ENCODE results near the gene C9orf50. TPM values are rescaled to one million over a fixed set of nuclear protein-coding genes. Genes with fewer than 3 reads are reported as not detected.

The C9orf50 gene
- polyA plus RNA-seq, 1 donor from 2014 or later: not detected

DNA sequence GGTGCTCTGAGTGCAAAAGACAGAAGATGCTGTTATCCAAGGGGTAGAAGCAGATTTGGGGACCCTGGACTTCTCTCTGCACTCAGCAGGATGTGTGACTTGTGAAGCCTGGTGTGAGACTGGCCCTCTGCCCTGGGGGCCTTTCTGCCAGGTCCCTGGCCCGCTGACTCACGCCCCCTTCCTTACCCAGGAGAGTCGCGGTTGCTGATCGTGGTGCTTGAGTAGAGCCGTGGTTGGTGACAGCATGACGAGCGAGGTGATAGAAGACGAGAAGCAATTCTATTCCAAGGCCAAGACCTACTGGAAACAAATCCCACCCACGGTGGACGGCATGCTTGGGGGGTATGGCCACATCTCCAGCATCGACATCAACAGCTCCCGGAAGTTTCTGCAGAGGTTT, 11.6 kb upstream of the C9orf50 start:
- Histone ChIP-seq H3K79me2 (replicated peaks; ENCODE audit: insufficient read depth, low read length) (peaks cover 51% of the 10 kb centered on the region), H3K27me3 (ENCODE audit: insufficient read depth, low read depth, low read length) (no peaks in the 10 kb centered on the region), H3K9ac (ENCODE audit: low read length) (no peak overlapping the region), H4K20me1 (ENCODE audit: insufficient read depth) (peaks cover 10% of the 10 kb centered on the region), H3K4me2 (ENCODE audit: low read length) (no peak overlapping the region), H3K9me2 (ENCODE audit: insufficient read depth, low read length) (no peaks in the 10 kb centered on the region), H3K4me3 (ENCODE audit: low read length) (no peak overlapping the region), H3K27ac (ENCODE audit: low read length) (no peak overlapping the region), H3F3A (ENCODE audit: insufficient read depth, low read length, poor library complexity, severe bottlenecking) (no peaks in the 10 kb centered on the region), H2AFZ (ENCODE audit: low read depth, low read length) (no peak overlapping the region), H3K36me3 (ENCODE audit: insufficient read depth, low read length) (no peaks in the 10 kb centered on the region), H3K9me3 (ENCODE audit: low read length) (no peaks in the 10 kb centered on the region)
- TF ChIP-seq EP300 (conservative IDR thresholded peaks at IDR 0.05; ENCODE audit: poor library complexity, severe bottlenecking): no peak

GRCh38 chr9:129631674-129632129, 10.8 kb upstream of the C9orf50 start:
- Histone ChIP-seq H3K9me3 (ENCODE audit: low read length) (no peaks in the 10 kb centered on the region), H3K9ac (ENCODE audit: low read length) (no peak overlapping the region), H3K79me2 (replicated peaks; ENCODE audit: insufficient read depth, low read length) (peaks cover 58% of the 10 kb centered on the region), H3K27ac (ENCODE audit: low read length) (no peak overlapping the region), H3K9me2 (ENCODE audit: insufficient read depth, low read length) (no peaks in the 10 kb centered on the region), H4K20me1 (ENCODE audit: insufficient read depth) (peaks cover 12% of the 10 kb centered on the region), H3K36me3 (ENCODE audit: insufficient read depth, low read length) (no peaks in the 10 kb centered on the region), H2AFZ (ENCODE audit: low read depth, low read length) (no peak overlapping the region), H3K27me3 (ENCODE audit: insufficient read depth, low read depth, low read length) (no peaks in the 10 kb centered on the region), H3K4me3 (ENCODE audit: low read length) (no peak overlapping the region), H3K4me2 (ENCODE audit: low read length) (no peak overlapping the region), H3F3A (ENCODE audit: insufficient read depth, low read length, poor library complexity, severe bottlenecking) (no peaks in the 10 kb centered on the region)
- TF ChIP-seq RAD21 (conservative IDR thresholded peaks at IDR 0.05): no peak
- TF ChIP-seq, protein P1, sequence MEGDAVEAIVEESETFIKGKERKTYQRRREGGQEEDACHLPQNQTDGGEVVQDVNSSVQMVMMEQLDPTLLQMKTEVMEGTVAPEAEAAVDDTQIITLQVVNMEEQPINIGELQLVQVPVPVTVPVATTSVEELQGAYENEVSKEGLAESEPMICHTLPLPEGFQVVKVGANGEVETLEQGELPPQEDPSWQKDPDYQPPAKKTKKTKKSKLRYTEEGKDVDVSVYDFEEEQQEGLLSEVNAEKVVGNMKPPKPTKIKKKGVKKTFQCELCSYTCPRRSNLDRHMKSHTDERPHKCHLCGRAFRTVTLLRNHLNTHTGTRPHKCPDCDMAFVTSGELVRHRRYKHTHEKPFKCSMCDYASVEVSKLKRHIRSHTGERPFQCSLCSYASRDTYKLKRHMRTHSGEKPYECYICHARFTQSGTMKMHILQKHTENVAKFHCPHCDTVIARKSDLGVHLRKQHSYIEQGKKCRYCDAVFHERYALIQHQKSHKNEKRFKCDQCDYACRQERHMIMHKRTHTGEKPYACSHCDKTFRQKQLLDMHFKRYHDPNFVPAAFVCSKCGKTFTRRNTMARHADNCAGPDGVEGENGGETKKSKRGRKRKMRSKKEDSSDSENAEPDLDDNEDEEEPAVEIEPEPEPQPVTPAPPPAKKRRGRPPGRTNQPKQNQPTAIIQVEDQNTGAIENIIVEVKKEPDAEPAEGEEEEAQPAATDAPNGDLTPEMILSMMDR (IDR thresholded peaks at IDR 0.05; ENCODE audit: poor library complexity, severe bottlenecking): no peak

- Histone ChIP-seq H4K20me1 (ENCODE audit: insufficient read depth) (peaks cover 16% of the 10 kb centered on the region), H3K4me2 (ENCODE audit: low read length) (no peak overlapping the region), H3K27me3 (ENCODE audit: insufficient read depth, low read depth, low read length) (no peaks in the 10 kb centered on the region), H3K4me3 (ENCODE audit: low read length) (no peak overlapping the region), H3K27ac (ENCODE audit: low read length) (no peak overlapping the region), H3K9me3 (ENCODE audit: low read length) (no peaks in the 10 kb centered on the region), H3F3A (ENCODE audit: insufficient read depth, low read length, poor library complexity, severe bottlenecking) (no peaks in the 10 kb centered on the region), H3K36me3 (ENCODE audit: insufficient read depth, low read length) (no peaks in the 10 kb centered on the region), H3K79me2 (replicated peaks; ENCODE audit: insufficient read depth, low read length) (peaks cover 64% of the 10 kb centered on the region), H2AFZ (ENCODE audit: low read depth, low read length) (no peak overlapping the region), H3K9me2 (ENCODE audit: insufficient read depth, low read length) (no peaks in the 10 kb centered on the region), H3K9ac (ENCODE audit: low read length) (no peak overlapping the region)
- TF ChIP-seq, protein P1 (IDR thresholded peaks at IDR 0.05; ENCODE audit: poor library complexity, severe bottlenecking): no peak
- TF ChIP-seq, protein P2, sequence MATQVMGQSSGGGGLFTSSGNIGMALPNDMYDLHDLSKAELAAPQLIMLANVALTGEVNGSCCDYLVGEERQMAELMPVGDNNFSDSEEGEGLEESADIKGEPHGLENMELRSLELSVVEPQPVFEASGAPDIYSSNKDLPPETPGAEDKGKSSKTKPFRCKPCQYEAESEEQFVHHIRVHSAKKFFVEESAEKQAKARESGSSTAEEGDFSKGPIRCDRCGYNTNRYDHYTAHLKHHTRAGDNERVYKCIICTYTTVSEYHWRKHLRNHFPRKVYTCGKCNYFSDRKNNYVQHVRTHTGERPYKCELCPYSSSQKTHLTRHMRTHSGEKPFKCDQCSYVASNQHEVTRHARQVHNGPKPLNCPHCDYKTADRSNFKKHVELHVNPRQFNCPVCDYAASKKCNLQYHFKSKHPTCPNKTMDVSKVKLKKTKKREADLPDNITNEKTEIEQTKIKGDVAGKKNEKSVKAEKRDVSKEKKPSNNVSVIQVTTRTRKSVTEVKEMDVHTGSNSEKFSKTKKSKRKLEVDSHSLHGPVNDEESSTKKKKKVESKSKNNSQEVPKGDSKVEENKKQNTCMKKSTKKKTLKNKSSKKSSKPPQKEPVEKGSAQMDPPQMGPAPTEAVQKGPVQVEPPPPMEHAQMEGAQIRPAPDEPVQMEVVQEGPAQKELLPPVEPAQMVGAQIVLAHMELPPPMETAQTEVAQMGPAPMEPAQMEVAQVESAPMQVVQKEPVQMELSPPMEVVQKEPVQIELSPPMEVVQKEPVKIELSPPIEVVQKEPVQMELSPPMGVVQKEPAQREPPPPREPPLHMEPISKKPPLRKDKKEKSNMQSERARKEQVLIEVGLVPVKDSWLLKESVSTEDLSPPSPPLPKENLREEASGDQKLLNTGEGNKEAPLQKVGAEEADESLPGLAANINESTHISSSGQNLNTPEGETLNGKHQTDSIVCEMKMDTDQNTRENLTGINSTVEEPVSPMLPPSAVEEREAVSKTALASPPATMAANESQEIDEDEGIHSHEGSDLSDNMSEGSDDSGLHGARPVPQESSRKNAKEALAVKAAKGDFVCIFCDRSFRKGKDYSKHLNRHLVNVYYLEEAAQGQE (IDR thresholded peaks at IDR 0.05; ENCODE audit: borderline replicate concordance): no peak
- TF ChIP-seq EZH2 (IDR thresholded peaks at IDR 0.05; ENCODE audit: borderline replicate concordance, insufficient read depth, low read length, poor library complexity, severe bottlenecking) (no peak), SMC3 (conservative IDR thresholded peaks at IDR 0.05; ENCODE audit: poor library complexity) (no peak), EP300 (conservative IDR thresholded peaks at IDR 0.05; ENCODE audit: poor library complexity, severe bottlenecking) (no peak), POLR2AphosphoS5 (IDR thresholded peaks at IDR 0.05) (no peak), MXI1 (conservative IDR thresholded peaks at IDR 0.05; ENCODE audit: poor library complexity, severe bottlenecking) (no peak), RAD21 (conservative IDR thresholded peaks at IDR 0.05) (no peak), TAF1 (IDR thresholded peaks at IDR 0.05; ENCODE audit: low read depth) (no peak)
These were observed 10.2 kb upstream of the C9orf50 start for GRCh38 chr9:129630967-129631673.

Measured in neural cell (in vitro differentiated cells).